ENCODE measurements around the gene PTPRN2. TPM values are rescaled to one million over a fixed set of nuclear protein-coding genes. Genes with fewer than 3 reads are reported as not detected.

PTPRN2 gene
- total and polyA plus RNA-seq, 9 of the 15 experiments (the other 6 are each of a cell fraction or from before 2014, with no cell fraction given) = not detected

DNA sequence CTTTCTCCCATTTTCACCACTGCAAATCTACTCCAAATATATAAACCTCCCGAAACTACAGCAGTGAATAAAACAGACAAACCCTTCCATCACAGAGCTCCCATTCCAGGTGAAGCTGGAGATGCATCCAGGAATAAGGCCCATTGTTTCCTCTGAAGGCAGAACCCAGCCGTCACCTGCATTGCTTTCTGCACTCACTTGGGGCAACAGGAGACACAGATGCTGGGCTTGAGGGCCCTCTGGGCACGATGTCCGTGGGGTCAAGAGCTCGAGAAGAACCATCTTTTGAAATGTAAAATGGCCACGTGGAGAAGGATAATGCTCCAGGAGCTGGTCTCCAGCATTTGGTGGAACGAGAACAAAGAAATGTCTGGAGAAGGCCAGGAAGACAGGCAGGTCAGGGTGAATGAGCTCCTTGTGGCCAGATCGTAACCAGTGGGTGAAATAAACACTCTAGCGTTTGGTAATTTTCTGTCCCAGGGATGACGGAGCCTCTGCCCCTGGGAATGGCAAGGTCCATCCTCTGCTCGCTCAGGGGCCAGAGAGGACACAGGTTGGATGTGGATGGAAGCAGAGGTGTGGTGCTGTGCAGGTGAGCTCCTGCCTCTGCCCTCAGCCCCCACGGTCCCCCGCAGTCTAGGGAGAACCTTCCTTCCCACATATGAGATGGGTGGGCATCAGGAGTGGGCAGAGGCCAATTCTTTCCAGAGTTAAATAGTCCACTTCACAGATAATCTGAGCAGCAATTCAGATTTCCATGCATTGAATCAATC lies 694.7 kb downstream of the PTPRN2 start:
- H3K79me2 ChIP-seq (ENCODE audit: control insufficient read depth, insufficient read depth, low read length) = no peaks in the 10 kb centered on the region
- CTCF ChIA-PET (ENCODE audit: low intra/inter-chr PET ratio) = no interaction called here
- H3K36me3 ChIP-seq (ENCODE audit: control insufficient read depth, insufficient read depth, low read length) = no peaks in the 10 kb centered on the region

More for the DNA sequence above, 694.7 kb downstream of the PTPRN2 start:
- Histone ChIP-seq H3K4me3 (no peak overlapping the region), H3K4me2 (ENCODE audit: insufficient read depth, low read length) (no peak overlapping the region), H4K20me1 (replicated peaks; ENCODE audit: control insufficient read depth, insufficient read depth, low read length) (no peaks in the 10 kb centered on the region), H3K27ac (ENCODE audit: extremely low read depth, low read depth, low read length) (no peak overlapping the region), H3K9me3 (replicated peaks; ENCODE audit: control insufficient read depth, insufficient read depth, low read depth, low read length) (no peaks in the 10 kb centered on the region), H2AFZ (ENCODE audit: low read depth, low read length) (no peak overlapping the region), H3K27me3 (ENCODE audit: control insufficient read depth in 2 of 2, insufficient read depth in 2 of 2, low read length in 2 of 2) (peaks cover 21 to 68% of the 10 kb centered on the region in 2 experiments), H3K9me1 (ENCODE audit: control insufficient read depth, insufficient read depth, low read length) (no peaks in the 10 kb centered on the region), H3K9ac (ENCODE audit: insufficient read depth in 1 of 2, low read depth in 2 of 2, low read length in 2 of 2) (no peak overlapping the region), H3K4me1 (replicated peaks in 1 of 2; ENCODE audit: control insufficient read depth in 2 of 2, insufficient read depth in 2 of 2, low read length in 2 of 2) (no peaks in the 10 kb centered on the region)
- ATAC-seq (no peak), DNase-seq (ENCODE audit: extremely low read depth in 1 of 4, low spot score in 3 of 4) (no peak), FAIRE-seq (no peak)
- no peak for TF ChIP-seq SRSF1 (IDR thresholded peaks at IDR 0.05; ENCODE audit: low read depth, low read length)
- no peak for TF ChIP-seq EP400 (IDR thresholded peaks at IDR 0.05)
- TF ChIP-seq SREBF1 (IDR thresholded peaks at IDR 0.05; ENCODE audit: borderline replicate concordance, low read depth, low read length) = no peak
- no peak for TF ChIP-seq SRSF7 (optimal IDR thresholded peaks at IDR 0.05; ENCODE audit: low read depth, low read length)
- no peak for TF ChIP-seq ZNF175 (CRISPR knock-in tag; IDR thresholded peaks at IDR 0.05; ENCODE audit: low read depth)
- no peak for TF ChIP-seq RBFOX2 (IDR thresholded peaks at IDR 0.05; ENCODE audit: low read depth, low read length)
- TF ChIP-seq ZNF780A (CRISPR knock-in tag; IDR thresholded peaks at IDR 0.05) = no peak
- TF ChIP-seq ZNF282 (CRISPR knock-in tag; IDR thresholded peaks at IDR 0.05) = no peak
- TF ChIP-seq, protein P1, sequence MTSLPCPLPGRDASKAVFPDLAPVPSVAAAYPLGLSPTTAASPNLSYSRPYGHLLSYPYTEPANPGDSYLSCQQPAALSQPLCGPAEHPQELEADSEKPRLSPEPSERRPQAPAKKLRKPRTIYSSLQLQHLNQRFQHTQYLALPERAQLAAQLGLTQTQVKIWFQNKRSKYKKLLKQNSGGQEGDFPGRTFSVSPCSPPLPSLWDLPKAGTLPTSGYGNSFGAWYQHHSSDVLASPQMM (CRISPR knock-in tag; IDR thresholded peaks at IDR 0.05) = no peak
- POLR2A ChIA-PET = interaction anchor here (0.6 kb wide), 2 partner anchors 297 to 906 kb away, joined by 3 to 4 read pairs; no protein-coding TSS in a partner anchor
- in situ Hi-C loops (cut with MboI) = no loop called here
- intact Hi-C loops (cut with micrococcal nuclease) = no loop called here
- BruUV-seq (replicated peaks) = no TSS peak
- under 1% methylated on average over 13 of the region's 13 CpGs for WGBS (ENCODE audit: insufficient coverage, low coverage, missing lambda C conversion rate)
